Activated gamma-delta T cell treated with Interleukin-2 at 50 U/mL for 16 hours (primary cell): ENCODE measurements around the gene IL4I1.

Experiments used
- DNase-seq: peaks from one replicate; pipeline ENCODE4 v3.0.0-alpha.2; 2020

The IL4I1 gene

DNA sequence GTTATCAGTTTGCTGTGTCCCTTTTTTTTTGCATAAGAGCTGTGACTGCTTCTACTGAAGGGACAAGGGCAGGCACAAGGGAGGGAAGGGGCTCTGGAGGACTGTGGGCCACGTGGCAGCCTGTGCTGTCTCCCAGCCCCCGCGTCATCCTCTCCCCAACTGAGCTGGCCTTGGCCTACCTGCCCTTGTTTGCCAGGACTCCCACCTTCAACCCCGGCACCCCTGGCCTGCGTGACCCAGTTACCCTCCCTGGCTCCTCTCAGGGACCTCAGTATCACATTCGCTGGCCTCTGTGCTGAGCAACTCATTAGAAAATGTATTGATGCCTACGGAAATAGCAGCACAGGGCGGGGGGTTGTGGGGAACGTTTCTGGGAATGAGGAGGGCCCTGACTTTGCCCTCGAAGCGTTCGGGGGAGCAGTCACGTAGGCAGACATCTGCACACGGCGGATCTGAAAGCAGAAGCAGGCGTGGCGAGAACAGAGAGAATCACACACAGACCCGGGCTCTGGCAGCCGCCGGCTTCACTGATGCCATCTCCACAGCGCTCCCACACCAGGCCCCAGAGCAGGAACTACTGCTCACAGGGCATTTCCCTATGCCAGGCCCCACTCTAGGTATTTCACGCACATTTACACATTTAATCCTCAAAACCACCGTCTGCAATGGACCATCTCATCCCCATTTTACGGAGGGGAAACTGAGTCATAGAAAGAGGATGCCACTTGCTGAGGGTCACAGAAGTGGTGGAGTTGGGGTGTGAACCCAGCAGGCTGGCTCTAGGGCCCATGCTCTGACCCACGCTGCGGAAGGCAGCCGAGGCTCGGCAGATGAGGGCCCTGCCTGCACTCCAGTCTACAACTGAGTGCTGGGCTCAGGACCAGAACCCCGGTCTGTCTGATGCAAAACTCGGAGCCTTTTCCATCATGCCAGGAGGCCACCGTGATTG, 26.6 kb upstream of the IL4I1 start:
- DNase-seq = no peak

DNA sequence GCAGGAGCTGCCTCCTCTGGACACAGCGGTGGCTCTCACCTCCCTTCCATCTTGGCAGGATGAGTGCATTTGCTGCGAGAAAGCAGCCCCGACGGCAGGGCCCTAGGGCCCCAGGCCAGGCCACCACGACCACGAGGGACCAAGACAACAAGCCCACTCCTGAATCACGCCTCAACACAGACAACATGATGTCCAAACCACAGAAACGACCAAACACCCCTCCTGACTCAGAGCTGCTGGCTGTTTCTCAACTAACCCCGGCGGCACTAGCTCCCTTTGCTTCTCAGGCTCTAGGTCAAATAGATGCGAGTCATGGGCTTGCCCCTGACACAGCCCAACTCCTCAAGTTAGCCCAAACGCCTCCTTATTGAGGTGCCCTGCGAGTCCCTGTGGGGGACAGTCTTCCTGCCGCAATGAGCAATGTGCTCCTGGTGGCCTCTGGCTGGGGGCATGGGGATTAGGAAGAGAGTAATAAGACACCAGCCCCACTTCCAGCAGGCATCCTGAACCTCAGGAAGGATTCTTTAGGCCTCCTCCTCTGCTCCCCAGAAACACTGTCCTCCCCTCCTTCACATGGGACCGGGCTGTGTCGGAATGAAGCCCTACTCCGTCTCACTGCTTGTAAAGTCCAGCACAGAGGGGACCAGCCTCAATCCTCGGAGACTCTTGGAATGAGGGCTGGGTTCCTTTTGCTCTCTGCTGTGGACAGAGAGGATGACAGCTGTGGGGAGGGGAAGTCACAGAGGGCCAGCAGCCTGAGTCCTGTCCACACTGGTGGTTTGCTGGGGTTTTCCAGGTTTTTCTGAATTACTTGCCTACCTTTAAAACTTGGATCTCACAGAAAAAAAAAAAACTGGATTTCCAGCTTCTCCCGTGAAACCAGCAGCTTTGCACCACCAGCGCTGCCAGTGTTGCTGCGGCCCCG, 25.4 kb upstream of the IL4I1 start:
- no peak for DNase-seq

GRCh38 chr19:49920624-49921363, 24.1 kb upstream of the IL4I1 start:
- DNase-seq = no peak

- DNase-seq = no peak
Observed at GRCh38 chr19:49918089-49918488, 21.4 kb upstream of the IL4I1 start.

- DNase-seq = no peak
Observed at GRCh38 chr19:49916839-49917733, 20.4 kb upstream of the IL4I1 start.

GRCh38 chr19:49915271-49915670, 18.6 kb upstream of the IL4I1 start:
- no peak for DNase-seq

DNA sequence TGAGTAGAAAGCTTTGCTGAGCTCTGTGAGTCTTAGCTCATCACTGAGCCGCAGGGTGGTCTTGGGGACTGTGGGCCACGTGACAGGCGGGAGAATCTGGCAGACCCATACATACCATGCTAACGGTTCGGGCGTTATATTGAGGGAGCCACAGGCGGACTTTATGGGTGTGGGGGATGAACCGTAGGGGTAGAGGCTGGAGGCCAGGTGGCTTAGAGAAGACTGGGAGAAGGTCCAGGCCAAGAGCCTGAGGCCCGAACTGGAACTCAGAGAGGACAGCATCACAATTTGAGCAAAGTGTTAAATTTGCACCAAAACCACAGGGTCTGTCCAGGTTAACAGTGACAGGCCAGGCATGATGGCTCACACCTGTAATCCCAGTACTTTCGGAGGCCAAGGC, 17.0 kb upstream of the IL4I1 start:
- no peak for DNase-seq

DNA sequence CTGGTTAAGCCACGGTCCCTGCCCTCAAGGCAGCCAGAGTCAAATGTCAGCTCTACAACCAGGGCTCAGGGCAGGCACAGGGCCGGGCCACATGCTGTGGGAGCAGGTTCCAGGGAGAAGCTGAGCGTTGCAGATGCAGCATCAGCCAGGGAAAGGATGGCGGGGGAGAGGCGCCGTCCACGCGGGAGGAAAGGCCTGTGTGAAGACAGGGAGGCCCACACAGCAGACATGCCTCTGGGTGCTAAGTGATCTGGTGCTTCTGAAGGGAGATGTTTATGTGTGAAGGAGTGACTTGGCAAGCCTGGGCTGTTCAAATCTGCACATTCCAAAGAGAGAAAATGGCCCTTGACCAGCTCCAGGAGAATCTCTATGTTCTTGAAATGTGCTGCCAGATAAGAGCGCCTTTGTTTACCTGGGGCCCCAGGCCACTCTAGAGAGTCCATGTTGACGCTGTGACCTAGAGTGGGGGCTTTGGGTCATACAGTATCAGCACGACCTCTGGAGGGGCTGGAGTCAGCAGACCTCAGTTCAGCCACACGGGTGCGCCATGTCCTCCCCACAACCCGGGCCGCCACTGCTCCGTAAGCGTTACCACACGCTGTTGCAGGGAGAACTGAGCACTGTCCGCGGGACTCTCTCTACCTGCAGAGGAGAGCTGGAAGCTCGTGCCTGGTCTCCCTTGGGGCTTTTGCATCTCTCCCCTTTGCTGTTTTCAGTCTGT, 16.4 kb upstream of the IL4I1 start:
- no peak for DNase-seq

GRCh38 chr19:49911381-49912145, 14.9 kb upstream of the IL4I1 start:
- no peak for DNase-seq

DNA sequence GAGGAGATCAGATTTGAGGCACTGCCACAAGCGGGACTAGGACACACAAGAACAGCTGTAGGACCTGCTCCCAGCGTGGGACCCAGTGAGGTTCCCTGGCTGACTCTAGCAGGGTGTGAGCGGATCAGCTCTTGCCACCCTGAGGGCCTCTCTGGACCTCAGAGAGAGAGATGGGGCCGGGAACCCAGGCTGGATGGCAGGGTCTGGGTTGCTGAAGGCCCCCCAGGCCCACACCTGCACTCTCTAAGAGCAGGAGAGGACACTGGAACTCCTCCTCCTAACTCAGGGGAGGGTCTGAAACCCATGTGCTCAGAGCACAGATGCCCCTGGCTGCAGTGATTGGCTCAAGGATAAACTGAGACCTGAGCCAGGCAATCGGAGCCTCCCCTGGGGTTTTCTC, 13.5 kb upstream of the IL4I1 start:
- no peak for DNase-seq

GRCh38 chr19:49908480-49909420, 12.1 kb upstream of the IL4I1 start:
- DNase-seq = no peak

DNA sequence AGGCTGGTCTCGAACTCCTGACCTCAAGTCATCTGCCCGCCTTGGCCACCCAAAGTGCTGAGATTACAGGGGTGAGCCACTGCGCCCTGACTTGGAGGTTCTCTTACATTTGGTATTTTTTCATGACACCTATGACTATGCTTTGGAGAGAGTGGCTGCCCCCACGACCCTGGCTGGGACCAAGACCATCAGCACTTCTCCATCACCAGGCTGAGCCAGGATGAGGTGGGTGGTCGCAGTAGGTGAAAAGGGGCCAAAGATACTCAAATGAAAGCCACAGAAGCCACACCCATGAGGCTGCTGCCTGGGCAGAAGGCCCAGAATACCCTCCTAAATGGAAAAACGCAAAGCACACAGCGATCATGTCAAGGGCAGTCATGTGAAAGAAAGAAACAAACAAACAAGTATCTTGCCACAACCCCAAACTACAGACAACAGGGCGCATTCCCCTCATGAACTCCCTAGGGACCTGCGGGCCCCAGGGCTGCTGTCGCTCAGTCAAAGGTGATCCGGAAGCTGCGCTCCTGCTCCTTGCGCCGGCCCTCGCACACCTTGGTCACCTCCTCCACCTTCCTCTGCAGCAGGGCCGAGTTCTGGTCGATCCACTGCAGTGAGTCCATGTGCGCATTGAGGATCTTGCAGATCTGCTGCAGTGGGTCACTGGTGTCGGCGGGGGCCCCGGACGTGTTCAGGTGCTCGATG, 11.2 kb upstream of the IL4I1 start:
- no peak for DNase-seq

DNA sequence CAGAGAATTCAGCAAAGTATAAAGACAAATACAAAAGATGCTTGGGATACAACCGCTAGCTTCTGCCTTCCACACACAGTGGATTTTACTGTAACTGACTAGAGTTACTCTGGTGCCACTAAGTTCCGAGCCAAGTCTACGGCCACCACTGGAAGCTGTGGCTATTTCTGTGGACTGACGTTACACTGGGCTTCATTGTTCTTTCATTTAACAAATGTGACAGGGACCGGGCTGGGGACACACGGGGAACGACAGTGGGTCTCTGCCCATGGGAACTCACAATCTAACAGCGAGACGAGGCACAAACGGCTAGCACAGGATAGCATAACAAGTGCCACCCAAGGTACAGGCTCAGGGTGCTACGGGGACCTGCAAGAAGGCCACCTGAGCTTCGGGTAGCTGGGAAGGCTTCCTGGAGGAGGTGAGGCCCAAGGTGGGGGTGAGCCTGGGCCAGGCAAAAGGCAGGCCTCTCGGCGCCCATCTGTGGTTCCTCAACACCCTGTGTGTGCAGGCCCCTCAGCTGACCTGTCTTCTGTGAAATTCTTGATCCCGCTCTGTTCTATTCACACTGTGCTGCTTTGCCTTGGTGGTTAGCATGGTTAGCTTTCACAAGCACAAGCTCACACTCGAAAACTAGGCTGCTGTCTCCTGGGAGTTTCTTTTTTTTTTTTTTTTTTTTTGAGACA, 10.3 kb upstream of the IL4I1 start:
- no peak for DNase-seq

DNA sequence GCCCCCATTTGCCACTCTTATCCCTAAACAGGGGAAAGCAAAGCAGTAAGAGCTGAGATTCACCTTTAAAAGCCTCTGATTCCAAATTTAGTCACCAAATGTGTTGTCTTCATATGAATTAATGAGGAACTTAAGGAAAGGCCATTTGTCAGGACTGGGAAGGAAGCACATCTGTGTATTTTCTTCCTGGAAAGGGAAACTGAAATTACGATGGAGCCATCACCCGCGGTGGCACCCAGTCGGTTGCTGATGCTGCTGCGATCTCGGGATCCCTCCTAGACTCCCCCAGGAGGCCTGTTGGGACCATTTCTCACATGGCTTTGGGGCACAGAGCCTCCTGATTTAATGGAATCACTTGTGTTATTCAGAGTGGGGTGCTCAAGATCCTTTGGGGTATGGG, 7.4 kb upstream of the IL4I1 start:
- DNase-seq = no peak

DNA sequence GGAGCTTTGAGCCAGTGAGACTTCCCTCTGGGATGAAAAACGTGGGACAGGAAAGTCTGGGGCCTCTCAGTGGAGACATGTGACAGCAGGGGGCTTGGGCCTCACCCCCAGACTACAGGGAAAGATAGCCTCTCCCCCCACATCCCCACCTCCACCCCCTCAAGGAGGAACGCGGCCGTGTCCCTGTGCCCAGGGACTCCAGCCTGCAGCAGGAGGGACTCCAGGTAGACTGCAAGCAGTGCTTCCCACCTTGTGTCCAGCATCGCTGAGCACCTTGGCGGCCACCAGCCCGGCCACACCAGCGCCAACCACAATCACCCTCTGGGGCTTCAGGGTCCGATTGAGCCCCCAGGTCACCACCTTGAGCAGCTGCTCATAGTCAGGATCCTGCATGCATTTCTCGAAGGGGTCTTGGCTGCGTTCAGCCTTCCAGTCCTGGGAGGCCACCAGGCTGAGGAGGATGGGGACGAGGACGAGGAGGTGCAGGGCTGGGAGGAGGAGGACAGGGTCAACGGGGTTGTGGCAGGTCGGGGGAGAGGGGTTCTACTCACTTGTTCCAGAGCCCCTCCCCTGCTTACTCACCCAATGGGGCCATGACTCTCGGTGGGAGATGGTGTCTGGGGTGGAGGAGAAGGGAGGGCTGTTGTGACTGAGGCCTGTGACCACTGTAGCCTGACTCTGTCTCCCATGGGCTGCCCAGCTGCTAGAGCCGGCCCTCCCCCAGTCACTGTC, 955 bp downstream of the IL4I1 start:
- no peak for DNase-seq

GRCh38 chr19:49894879-49895565, 1.7 kb downstream of the IL4I1 start:
- no peak for DNase-seq
